Activated CD8-positive, alpha-beta memory T cell treated with anti-CD3 and anti-CD28 coated beads, Interleukin-2, amount 50 U/mL, for 24 hours (primary cell): ENCODE data around the gene SLC25A26.
"Not testable (repeated sequence)": the region's sequence is repeated elsewhere in the genome, so short reads cannot be mapped to it uniquely, and the experiment has no call there.

ENCODE experiments used
- DNase-seq: peaks from one replicate; pipeline ENCODE4 v3.0.0-alpha.2; 2020; ENCODE audit errors: extremely low read depth

SLC25A26 gene, protein sequence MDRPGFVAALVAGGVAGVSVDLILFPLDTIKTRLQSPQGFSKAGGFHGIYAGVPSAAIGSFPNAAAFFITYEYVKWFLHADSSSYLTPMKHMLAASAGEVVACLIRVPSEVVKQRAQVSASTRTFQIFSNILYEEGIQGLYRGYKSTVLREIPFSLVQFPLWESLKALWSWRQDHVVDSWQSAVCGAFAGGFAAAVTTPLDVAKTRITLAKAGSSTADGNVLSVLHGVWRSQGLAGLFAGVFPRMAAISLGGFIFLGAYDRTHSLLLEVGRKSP

DNA sequence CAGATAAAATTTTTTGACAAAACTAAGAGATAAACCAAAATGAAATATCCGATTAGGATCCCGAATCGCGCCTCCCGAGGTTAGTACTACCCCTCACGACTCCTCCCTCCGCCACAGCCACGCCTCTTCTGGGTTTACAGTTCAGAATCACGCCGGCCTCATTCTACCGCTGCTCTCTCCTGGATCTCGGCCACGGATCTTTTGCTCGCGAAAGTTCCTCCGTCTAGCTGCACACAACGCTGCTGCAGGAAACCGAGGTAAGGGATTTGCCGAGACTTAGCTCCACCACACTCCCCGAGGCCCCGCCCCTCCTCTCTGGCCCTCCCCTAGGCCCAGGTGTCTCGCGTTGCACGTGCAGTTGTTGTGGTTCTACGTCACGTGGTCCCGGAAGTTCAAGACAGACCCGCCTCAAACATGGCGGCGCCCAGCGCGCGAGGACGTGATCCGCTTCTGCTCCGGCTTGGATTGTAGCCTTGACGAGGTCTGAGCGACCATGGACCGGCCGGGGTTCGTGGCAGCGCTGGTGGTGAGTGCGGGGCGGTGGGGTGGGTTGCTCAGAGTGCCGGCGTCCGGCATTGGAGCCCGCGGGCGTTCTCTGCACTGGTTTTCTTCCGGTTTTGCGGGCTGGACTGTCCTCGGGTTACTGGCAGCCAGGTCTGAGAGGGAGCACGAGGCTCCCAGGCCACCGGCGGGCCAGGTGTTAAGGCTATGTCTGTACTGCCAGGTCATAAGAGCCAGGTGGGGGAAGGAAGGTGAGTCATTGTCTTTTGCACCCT, at the start of gene SLC25A26:
TSS of gene SLC25A26 (plus strand) at position 400 of the 776 bp plus-strand sequence. CDS start at position 494, 94 bp downstream.
- DNase-seq = peak; percentile 93

DNA sequence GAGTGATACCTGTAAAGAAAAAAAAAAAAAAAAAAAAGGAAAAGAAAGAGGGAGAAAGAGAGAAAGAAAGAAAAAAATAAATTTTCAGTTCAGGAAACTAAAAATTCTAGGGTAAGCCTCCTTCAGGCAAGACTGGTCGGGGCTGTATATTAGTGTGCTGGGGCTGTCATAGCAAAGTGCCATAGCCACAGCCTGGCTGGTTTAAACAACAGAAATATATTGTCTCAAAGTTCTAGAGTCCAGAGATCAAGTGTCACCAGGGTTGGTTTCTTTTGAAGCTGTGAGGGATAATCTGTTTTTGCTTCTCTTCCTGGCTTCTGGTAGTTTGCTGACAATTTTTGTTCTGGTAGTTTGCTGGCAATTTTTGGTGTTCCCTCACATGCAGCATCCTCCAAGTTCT, 48.4 kb upstream of the SLC25A26 start:
- DNase-seq = no peak

DNA sequence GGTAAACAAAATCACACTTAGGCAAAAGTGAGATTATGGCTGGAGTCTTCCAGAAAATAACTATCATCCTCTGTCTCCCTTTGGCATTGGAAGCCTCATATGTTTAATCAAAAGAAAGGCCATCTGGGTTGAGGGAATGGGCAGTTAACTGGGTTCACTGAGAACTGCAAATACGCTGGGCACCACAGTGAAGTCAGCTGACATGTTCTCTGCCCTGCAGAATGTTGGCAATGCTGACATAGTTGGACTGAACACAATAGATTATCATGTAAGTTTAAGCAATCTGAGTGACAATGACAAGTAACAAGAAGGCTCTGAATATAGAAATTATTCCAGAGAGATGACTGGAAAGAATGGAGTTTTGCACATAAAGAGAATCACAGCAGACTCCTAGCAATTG, 43.8 kb upstream of the SLC25A26 start:
- no peak for DNase-seq

DNA sequence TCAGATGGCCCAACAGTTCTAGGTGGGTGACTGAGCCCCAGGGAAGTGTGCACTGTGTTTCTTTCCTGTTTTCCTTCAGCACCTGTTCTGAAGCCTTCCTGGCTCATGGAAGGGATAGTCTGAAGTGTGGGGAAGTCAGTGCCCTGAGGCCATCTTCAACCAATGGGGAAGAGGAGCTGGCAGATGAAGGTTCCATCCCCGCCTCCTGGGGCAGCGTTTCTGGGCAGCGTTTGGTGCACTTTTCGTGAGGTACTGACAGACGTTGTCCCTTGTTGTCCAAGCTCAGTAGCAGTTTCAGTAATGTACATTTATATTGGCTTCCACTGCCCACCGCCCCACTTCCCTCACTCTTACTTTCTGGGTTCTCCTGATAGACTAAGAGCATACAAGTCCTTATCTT, 42.6 kb upstream of the SLC25A26 start:
- DNase-seq = no peak

DNA sequence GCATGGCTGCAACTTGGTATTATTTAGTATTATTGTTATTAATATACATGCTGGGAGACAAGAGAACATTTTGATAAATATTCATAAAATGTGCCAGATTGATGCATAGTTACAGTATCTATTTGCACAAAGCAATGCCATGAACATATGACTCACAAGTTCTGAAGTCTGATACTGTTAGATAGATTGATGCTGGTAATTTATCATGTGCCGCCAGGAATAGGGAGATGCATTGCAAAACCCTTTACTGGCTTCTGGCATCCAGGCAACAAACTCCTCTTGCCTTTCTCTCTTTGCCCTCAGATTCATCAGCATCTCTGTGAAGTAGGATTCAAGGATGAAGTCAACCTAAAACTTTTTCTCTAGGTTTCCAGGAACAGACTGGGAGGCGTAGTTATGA, 41.0 kb upstream of the SLC25A26 start:
- DNase-seq = no peak

DNA sequence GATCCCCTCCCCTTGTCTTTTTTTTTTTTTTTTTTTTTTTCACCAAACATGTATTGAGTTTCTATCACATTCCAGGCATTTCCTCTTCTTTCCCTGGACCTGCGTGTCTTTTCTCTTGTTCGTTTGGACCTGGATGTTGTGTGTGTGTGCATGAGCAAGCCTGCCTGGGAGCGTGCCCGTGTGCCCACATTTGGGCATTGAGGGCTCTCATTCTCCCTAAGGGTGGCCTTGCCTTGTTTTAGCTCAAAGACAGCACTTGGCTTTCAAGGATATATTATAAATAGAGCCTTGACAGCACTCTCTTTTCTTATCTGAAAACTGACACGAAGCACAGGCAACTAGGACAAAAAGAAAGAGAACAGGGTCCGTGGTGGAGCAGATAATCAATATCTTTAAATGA, 39.0 kb upstream of the SLC25A26 start:
- DNase-seq = no peak

DNA sequence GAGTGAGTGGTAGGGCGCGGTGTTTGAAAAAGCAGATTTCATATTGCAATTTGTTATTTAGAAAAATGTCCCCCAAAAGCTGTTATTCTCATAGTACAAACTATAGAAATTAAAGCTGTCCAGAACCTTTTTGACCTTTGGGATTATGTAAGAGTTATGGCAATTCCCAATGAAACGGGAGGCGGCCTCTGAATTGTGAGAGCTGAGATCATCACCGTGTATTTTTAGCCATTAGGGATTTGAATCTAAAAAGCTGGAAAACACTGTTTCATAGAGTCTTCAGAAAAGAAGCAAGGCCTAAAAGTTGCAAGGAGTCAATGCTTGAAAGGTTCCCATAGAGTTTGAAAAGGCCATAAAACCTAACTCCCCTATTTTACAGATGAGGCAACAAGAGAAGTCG, 38.6 kb upstream of the SLC25A26 start:
- no peak for DNase-seq

DNA sequence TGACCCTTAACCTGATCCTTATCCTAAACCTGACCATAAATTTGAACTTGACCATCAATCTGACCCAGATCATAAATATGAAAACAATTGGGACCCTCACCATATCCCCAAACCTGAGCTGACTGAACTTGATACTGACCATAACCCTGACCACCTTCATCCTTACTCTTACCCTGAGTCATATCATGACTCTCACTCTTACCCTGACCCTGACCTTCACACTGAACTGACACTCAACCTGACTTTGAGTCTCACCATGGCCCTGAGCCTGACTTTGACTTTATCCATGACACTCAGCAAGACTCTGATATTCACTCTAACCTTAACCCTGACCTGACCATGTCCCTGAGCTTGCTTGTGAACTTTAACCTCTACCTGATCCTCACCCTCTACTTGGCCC, 34.3 kb upstream of the SLC25A26 start:
- no peak for DNase-seq

DNA sequence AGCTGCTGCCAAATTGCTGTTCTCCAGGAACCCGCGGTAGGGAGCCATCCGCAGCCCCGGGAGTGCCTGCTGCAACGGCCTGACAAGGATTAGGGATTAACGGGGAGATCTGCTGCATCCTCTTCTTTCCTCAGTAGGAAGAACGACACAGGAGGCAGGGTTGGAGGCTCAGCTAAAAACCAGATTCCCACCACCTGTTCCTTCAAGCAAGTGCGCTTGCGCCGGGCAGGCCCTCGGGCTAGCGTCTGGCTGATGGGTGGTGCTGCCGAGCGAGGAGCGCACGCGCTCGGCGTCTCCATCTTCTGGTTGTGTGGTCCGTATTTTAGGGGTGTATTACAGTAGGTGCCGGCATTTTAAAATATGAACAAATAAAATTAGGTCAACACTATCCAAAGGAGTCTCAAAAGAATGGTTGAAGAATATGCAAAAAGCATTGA, 25.4 kb upstream of the SLC25A26 start:
- DNase-seq = no peak

DNA sequence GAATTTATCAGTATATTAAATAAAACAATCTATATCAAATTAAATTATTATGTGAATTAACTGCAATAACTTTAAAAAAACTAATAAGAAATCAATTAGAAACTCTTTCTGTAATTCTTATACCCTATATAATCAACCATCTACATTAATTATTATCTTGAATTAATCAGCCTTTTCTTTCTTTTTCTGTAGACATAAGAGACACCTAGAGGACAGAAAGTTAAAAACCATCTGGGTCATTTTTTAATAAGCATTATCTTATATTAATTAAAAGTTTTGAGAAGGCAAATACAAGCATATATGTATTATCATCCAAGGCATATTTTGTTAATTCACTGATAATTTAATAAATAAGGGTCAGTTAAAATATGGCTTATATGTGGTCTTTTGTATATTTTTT, 24.2 kb upstream of the SLC25A26 start:
- DNase-seq = no peak

DNA sequence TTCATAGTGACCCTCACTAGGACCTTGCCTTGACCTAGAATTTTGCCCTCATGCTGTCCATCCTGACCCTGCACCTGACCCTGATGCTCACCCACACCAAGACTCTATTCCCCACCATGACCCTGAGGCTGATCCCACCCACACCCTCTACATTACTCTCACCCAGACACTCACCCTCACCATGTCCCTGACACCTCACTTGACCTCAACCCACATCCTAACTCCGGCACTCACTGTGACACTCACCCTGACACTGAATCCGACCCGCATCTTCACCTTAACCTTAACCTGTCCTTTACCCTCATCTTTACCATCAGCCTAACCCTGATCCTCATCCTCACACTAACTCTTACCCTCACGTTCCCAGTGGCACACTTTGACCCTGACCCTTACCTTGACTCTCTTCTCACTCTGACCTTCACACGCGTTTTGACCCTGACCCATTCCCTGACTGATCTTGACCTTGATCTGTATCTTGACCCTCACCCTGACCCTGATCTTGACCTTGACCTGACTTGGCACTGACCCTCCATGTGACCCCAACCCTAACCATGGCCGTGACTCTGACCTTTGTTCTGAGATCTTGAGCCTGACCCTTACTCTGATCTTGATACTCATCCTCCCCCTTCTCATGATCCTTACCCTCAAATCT, 22.2 kb upstream of the SLC25A26 start:
- DNase-seq = no peak

DNA sequence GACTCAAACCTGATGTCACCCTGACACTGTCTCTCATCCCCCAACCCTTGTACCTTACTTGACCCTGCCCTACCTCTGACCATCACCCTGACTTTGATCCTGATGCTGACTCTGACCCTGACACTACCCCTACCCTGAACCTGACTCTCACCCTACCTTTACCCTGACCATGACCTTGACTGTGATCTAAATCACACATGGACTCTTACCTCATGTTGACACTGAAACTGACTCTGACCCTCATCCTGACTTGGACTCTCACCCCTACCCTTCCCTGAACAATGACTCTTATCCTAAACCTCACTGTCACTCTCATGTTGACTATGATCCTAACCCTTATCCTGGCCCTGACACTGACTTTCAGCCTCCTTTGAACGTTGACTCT, 21.7 kb upstream of the SLC25A26 start:
- no peak for DNase-seq

DNA sequence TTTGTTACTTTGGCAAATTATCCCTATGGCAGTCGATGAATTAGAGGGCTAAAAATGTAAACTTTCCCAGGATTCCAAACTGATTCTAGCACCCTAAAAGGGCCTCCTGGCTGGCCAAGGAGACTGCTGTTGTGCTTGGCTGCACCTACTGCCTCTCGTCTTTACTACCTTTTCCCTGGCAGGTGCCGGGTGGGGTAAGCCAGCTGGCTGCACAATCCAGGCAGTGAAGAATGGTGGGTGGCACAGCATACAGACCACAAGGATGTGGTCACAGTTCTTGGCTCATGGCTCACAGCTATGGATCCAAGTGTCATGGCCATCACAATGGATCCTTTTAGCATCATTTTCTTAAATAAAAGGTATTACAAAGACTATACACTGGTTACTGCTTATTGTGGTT, 20.7 kb upstream of the SLC25A26 start:
- DNase-seq = no peak

DNA sequence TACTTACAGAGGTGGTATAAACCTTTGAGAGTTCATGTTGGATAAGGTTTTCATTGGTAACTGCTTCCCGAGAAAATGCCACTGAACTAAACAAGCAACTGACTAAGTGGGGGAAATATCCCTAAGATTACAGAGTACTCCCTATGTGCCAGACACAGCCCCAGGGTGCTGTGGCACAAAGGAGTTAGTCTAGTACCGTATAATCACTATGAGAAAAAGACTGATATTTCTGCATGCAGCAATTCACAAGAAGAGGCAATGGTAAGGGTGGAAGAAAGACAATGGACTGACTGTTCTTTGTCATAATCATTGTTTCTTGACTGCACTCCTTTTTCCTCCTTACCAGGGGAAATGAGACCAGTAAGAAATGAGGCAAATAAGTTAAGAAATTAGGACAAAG, 20.0 kb upstream of the SLC25A26 start:
- DNase-seq = no peak

DNA sequence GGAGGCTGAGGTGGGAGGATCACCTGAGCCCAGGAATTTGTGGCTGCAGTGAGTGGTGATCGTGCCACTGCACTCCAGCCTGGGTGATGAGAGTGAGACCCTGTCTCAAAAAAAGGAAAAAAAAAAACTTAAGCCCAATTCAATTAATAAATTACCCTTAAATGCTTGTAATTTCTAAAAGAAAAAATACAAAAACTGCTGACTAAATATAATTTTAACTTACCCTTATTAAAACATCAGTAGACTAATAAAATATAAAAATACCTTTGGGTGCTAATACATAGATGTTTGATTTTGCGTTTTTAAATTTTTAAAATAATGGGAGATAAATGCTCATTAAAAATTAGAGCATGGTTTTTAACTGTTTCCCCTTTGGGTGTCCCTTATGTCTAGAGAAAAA, 17.5 kb upstream of the SLC25A26 start:
- DNase-seq = no peak

DNA sequence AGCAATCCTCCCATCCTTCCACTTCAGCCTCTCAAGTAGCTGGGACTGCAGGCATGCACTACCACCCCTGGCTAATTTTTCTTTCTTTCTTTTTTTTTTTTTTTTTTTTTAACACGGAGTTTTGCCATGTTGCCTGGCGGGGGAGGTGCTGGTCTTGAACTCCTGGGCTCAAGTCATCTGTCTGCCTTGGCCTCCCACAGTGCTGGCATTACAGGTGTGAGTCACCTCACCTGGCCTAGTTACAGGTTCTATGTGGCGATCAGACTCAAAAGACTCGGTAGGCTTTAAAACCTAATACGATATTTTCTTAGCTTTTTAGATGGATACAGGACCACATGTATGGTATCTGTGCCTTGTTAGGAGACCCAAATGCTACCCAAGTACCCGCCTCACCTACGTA, 14.0 kb upstream of the SLC25A26 start:
- DNase-seq = no peak

DNA sequence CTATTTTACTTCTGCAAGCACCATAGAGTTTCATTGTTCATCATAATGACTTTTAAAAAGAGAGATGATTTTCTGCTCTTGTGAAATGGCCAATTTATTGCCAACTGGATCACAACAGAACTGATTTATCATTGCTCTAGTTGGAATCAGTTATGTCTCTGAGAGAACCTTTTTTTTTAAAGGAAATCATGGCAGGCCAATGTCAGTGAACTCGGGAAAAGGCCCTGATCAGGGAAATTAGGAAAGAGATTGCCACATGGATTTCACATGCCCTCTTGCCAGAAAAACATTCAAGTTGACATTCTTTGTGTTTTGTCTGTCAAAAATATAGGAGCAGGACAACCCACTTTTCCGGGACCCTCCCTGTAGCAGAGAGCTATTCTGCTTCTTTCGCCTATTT, 12.6 kb upstream of the SLC25A26 start:
- DNase-seq = no peak

DNA sequence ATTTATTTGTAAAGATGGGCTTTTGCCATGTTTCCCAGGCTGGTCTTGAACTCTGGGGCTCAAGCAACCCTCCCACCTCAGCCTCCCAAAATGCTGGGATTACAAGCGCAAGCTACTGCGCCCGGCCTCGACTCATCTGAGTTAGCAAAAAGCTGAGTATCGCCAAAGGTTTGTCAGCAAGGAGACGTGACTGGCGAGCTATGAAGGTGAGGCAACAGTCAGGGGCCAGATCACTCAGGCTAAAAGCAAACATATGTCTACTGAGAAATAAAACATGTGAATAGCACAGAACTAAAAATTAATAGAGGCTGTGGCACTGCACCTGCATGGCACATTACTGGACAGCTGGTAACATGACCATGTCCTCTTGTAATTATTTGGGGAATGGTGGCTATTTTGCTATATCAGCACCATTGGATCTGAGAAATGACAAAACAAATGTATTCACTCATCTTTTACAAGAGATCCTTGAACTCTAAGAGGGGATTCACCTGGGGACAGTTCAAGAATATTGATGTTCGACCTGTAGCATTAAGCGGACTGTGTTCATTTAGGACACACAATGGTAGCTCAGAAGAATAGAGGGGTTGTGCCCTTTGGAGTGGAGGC, 10.0 kb upstream of the SLC25A26 start:
- DNase-seq = no peak

DNA sequence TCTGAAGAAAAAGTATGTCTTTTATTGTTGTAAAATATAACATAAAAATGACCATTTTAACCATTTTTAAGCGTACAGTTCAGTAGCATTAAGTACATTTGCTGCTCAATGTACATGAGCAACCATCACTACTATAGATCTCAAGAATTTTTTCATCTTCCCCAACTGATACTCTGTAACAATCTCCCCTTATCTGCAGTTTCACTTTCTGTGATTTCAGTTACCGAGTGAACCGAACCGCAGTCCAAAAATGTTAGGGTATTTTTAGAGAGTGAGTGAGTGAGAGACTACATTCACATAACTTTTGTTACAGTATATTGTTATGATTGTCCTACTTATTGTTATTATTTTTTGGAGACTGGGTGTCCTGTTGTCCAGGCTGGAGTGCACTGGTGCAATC, 9.0 kb upstream of the SLC25A26 start:
- DNase-seq = no peak

DNA sequence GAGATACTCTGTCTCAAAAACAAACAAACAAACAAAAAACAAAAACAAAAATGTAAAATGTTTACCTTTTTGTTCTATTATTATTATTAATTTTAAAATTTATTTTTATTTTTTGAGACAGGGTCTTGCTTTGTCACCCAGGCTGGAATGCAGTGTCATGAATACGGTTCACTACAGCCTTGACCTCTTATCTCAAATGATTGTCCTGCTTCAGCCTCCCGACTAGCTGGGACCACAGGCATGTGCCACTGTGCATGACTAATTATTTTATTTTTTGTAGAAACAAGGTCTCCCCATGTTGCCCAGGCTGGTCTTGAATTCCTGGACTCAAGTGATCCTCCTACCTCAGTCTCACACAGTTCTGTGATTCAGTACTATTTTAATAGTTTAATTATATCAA, 5.7 kb upstream of the SLC25A26 start:
- no peak for DNase-seq

DNA sequence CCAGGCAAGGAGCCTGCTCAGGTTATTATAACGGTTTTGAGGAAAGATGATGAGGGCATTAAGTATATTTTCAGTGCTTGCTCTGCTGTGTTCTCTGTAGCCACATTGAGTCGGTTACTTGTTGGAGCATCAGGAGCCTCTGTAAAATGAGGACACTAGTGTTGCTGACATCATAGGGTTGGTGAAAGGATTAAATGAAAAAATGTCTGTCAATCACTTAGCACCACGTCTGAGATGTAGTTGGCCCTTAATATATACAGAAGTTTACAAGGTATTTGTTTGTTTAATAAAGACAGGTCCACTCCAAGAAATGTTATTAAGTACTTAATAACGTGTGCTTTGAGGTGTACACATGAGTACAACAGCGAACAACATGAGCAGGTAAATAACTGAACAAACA, 735 bp upstream of the SLC25A26 start:
- DNase-seq = no peak

DNA sequence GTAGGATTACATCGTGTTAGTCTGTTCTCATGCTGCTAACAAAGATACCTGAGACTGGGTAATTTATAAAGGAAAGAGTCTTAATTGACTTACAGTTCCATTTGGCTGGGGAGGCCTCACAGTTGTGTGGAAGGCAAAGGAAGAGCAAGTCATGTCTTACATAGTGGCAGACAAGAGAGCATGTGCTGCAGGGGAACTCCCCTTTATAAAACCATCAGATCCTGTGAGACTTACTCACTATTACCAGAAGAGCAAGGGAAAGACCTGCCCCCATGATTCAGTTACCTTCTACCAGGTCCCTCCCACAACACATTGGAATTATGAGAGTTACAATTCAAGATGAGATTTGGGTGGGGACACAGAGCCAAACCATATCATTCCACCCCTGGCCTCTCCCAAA, 3.4 kb downstream of the SLC25A26 start:
- DNase-seq = no peak

DNA sequence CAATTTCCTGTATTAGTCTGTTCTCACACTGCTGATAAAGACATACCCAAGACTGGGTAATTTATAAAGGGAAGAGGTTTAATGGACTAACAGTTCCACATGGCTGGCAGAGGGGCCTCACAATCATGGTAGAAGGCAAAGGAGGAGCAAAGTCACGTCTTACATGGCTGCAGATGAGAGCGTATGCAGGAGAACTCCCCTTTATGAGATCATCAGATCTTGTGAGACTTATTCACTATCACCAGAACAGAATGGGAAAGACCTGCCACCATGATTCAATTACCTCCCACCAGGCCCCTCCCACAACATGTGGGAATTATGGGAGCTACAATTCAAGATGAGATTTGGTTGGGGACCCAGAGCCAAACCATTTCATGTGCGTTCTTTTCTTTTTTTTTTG, 5.3 kb downstream of the SLC25A26 start:
- not testable (repeated sequence) for DNase-seq
